LNCaP clone FGC (cell line): ENCODE results near the gene PUDP.
"Not testable (repeated sequence)": the region's sequence is repeated elsewhere in the genome, so short reads cannot be mapped to it uniquely, and the experiment has no call there.

Source experiments
- DNase-seq: peaks from one replicate; pipeline ENCODE4 v3.0.0-alpha.2; 2011; ENCODE audit warnings: low read depth
- H3K4me3 ChIP-seq: 2 replicates; pipeline ENCODE4 v1.5.1; 2011; ENCODE audit warnings: mild to moderate bottlenecking, low read depth, low read length, control low read depth
- TF ChIP-seq, protein P1 (sequence below): IDR thresholded peaks from 2 replicates; pipeline ENCODE4 v1.5.1; 2012; ENCODE audit warnings: mild to moderate bottlenecking; ENCODE audit not compliant: control insufficient read depth, insufficient read depth; ENCODE audit errors: extremely low read depth

Gene PUDP

DNA sequence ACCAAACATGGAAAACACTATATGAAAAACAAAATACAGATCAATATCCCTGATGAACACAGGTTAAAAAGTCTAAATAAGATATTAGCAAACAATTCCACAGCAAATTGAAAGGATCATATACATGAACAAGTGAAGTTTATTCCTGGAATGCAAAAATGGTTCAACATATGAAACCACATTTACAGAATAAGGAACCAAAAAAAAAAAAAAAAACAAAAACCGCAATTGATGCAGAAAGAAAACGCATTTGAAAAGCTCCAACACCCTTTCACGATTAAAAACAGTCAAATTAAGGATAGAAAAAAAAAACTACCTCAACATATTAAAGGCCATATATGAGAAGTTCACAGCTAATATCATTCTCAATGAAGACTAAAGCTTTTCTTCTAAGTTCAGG, 45.8 kb downstream of the PUDP start:
- TF ChIP-seq, protein P1, sequence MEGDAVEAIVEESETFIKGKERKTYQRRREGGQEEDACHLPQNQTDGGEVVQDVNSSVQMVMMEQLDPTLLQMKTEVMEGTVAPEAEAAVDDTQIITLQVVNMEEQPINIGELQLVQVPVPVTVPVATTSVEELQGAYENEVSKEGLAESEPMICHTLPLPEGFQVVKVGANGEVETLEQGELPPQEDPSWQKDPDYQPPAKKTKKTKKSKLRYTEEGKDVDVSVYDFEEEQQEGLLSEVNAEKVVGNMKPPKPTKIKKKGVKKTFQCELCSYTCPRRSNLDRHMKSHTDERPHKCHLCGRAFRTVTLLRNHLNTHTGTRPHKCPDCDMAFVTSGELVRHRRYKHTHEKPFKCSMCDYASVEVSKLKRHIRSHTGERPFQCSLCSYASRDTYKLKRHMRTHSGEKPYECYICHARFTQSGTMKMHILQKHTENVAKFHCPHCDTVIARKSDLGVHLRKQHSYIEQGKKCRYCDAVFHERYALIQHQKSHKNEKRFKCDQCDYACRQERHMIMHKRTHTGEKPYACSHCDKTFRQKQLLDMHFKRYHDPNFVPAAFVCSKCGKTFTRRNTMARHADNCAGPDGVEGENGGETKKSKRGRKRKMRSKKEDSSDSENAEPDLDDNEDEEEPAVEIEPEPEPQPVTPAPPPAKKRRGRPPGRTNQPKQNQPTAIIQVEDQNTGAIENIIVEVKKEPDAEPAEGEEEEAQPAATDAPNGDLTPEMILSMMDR = no peak
- no peak for DNase-seq

DNA sequence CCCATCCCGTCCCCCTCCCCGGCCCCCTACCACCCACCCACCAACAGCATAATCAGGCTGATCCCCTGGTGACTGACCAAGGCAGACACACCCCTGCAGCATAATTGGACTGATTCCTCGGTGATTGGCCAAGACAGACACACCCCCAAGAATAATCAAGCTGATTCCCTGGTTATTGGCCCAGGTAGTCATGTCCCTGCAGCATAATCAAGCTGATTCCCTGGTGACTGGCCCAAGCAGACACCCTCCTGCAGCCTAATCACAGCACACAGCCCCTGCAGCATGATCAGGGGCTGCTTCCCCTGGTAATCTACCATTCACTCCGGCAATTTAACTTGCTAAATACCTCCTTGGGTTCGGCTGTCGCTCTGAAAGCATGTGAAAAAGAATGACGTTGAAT, 47.9 kb downstream of the PUDP start:
- DNase-seq = no peak
- TF ChIP-seq, protein P1 = no peak
- H3K4me3 ChIP-seq = no peak overlapping the region

More for the DNA sequence above, 45.8 kb downstream of the PUDP start:
- H3K4me3 ChIP-seq = no peak overlapping the region

DNA sequence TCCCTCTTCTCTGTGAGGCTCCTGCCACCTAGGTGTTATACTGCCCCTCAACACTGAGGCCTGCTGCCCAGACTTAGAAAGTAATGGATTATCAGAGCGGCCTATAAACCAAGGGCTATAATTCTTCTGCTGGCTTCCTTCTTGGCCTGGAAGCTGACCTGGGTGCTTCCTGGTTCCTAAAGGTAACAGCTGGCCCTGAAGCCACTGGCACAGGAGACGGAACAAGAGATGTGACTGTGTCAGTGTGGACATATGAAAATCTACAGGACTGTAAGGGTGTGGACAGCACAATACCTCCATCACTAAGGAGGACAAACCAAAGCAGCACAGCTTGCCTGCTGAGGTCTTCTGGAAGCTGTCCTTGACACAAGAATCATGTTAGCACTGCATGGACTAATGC, 52.3 kb downstream of the PUDP start:
- not testable (repeated sequence) for H3K4me3 ChIP-seq, DNase-seq

DNA sequence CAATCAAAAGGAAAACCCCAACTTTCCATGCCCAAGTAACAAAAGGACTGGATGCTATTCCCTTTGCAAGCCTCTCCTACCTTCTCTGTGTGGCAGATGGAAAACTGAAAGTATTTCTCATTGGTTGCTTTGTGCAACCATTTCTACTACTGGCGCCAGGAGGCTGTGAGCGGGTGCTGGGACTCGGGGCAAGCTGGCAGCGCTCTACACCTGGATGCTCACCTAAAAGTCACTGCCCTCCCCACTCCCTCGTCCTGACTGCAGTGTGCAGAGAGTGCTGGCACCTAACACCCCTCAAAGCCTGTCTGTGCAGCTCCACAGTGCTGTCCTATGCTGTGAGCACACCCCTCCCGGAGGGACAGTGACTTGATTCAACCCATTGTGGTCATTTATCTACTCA, 54.6 kb downstream of the PUDP start:
- H3K4me3 ChIP-seq = no peak overlapping the region
- TF ChIP-seq, protein P1 = no peak
- no peak for DNase-seq

DNA sequence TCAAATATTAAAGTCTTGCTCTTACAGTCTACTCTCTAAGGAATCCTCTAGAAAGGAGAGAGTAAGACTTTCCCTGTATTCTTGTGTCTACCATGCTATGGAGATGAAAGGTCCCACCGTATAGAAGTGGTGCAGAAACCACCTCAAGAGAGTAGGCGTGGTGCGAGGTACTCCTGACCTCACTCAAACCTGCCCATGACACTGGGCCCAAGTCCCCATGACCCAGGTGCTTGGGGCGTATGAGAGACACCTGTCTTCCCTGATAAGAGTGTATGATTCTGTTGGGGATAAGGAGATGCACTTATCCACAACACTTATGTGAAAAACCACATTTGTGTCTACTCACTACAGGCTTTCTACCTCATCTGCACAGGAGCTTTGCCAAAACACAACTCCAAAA, 55.4 kb downstream of the PUDP start:
- DNase-seq = no peak
- no peak overlapping the region for H3K4me3 ChIP-seq
- TF ChIP-seq, protein P1 = no peak

DNA sequence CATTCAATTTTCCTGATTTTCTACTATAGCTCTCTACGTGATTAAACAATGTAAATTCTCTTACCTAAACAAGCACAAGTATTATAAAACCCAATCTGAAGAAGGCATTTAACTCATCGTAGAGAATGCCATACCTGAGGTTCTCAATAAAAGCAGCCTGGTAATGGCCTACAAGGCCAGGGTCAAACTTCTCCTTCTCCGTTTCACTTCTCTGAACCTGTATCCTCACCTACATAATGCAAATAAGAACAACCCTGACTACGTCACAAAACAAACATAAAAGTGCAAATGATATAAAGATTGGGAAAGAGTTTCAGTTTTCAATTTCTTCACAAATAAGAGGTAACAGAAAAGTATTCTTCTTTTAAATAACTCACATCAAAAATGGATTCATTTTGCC, 56.0 kb downstream of the PUDP start:
- peak; percentile 22 for DNase-seq
- TF ChIP-seq, protein P1 = no peak
- no peak overlapping the region for H3K4me3 ChIP-seq

DNA sequence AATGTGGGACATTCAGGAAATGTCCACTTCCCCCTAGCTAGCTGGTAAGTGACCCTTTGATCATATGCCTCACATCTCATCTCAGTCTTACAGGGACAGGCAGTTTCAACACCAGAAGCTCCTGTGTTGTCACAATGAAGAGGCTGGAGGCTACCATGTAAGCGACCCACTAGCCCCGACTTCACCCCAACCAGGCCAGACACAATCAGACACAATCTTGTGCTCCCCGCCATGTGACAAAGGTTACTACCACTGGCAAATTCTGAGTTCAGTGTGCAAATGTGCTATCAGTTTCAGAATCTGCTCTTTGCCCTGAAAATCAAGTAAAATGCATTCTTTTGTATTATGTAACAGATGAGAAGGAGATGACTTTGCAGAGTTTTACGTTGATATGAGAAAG, 57.3 kb downstream of the PUDP start:
- no peak for DNase-seq
- TF ChIP-seq, protein P1 = no peak
- no peak overlapping the region for H3K4me3 ChIP-seq
